NCI-H2196 (cell line): ENCODE measurements around the gene PCP4.

Source experiments
- DNase-seq: peaks from one replicate; lab custom pipeline; 2025; ENCODE audit not compliant: unreplicated experiment; lab: John Stamatoyannopoulos, UW

The PCP4 gene

GRCh38 chr21:39867198-39867650 lies at the start of gene PCP4:
TSS of gene PCP4 (plus strand) at chr21:39867438. CDS start at chr21:39867502, 64 bp downstream.
- DNase-seq = peak; percentile 82

- DNase-seq = no peak
These were observed 48.7 kb upstream of the PCP4 start for GRCh38 chr21:39818557-39818956.

GRCh38 chr21:39822042-39822441 lies 45.2 kb upstream of the PCP4 start:
- no peak for DNase-seq

GRCh38 chr21:39825250-39825649 lies 42.0 kb upstream of the PCP4 start:
- DNase-seq = no peak

- no peak for DNase-seq
These were observed 32.7 kb upstream of the PCP4 start for GRCh38 chr21:39834543-39834942.

GRCh38 chr21:39837861-39838359 lies 29.3 kb upstream of the PCP4 start:
- DNase-seq = no peak

GRCh38 chr21:39840373-39841097 lies 26.7 kb upstream of the PCP4 start:
- DNase-seq = no peak

GRCh38 chr21:39842741-39843459 lies 24.3 kb upstream of the PCP4 start:
- DNase-seq = no peak

- DNase-seq = no peak
These were observed 23.8 kb upstream of the PCP4 start for GRCh38 chr21:39843483-39843882.

- DNase-seq = no peak
These were observed 23.3 kb upstream of the PCP4 start for GRCh38 chr21:39843916-39844315.

GRCh38 chr21:39845571-39846130 lies 21.6 kb upstream of the PCP4 start:
- DNase-seq = no peak

GRCh38 chr21:39847877-39848276 lies 19.4 kb upstream of the PCP4 start:
- DNase-seq = no peak

- DNase-seq = no peak
These were observed 18.1 kb upstream of the PCP4 start for GRCh38 chr21:39849014-39849655.

- DNase-seq = no peak
These were observed 16.9 kb upstream of the PCP4 start for GRCh38 chr21:39850333-39850732.

GRCh38 chr21:39851002-39851618 lies 16.1 kb upstream of the PCP4 start:
- DNase-seq = no peak

- peak; percentile 56 for DNase-seq
These were observed 15.1 kb upstream of the PCP4 start for GRCh38 chr21:39852021-39852721.

GRCh38 chr21:39852726-39853500 lies 14.3 kb upstream of the PCP4 start:
- DNase-seq = peak; percentile 64

GRCh38 chr21:39854572-39854971 lies 12.7 kb upstream of the PCP4 start:
- DNase-seq = no peak

- no peak for DNase-seq
These were observed 11.6 kb upstream of the PCP4 start for GRCh38 chr21:39855595-39855994.

- no peak for DNase-seq
These were observed 6.6 kb upstream of the PCP4 start for GRCh38 chr21:39860600-39860999.
